Measurements from ENCODE around the gene NFKBIL1. TPM values are rescaled to one million over a fixed set of nuclear protein-coding genes. Genes with fewer than 3 reads are reported as not detected.

NFKBIL1 gene
- total RNA-seq, 4 donors from 2014 or later, result 7.8 to 25.2 (median 16.7) TPM

DNA sequence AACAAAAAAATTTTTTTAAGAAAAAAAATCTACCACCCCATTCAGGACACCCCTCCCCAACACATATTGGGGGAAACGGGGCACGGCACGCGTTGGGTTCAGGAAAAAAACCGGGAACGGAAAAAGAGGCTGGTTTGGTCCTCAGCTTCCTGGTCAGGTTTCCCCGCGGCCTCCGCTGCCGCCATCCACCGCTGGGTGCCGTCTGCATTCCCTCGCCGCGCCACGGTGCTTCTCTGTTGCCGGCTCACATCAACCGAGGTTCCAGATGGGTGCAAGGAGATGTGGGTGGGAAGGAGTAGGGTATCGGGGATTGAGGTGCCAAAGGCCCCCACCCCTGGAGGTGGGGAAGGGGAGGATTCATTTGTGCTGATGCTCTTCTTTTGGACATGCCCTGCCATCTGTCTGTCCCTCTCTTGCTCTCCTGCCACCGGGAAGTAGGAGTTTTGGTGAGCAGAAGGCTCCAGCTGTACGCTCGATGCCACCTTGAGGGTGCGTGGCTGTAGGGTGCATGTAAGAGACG lies 12.8 kb upstream of the NFKBIL1 start:
- Histone ChIP-seq H3K27ac (no peak overlapping the region), H3K27me3 (no peaks in the 10 kb centered on the region), H3K4me1 (peaks cover 11 to 35% (median 19%) of the 10 kb centered on the region in 3 donors), H3K4me3 (no peak overlapping the region), H3K36me3 (peaks cover 57 to 100% (median 84%) of the 10 kb centered on the region in 3 donors), H3K9me3 (no peaks in the 10 kb centered on the region)
- 88 to 89% methylated on average over 24 of the region's 24 CpGs for WGBS, 2 donors
- no peak for DNase-seq
- intact Hi-C loops (cut with DNase I), result no loop called here
- TF ChIP-seq POLR2A (IDR thresholded peaks at IDR 0.05), result no peak
- TF ChIP-seq, protein P1, sequence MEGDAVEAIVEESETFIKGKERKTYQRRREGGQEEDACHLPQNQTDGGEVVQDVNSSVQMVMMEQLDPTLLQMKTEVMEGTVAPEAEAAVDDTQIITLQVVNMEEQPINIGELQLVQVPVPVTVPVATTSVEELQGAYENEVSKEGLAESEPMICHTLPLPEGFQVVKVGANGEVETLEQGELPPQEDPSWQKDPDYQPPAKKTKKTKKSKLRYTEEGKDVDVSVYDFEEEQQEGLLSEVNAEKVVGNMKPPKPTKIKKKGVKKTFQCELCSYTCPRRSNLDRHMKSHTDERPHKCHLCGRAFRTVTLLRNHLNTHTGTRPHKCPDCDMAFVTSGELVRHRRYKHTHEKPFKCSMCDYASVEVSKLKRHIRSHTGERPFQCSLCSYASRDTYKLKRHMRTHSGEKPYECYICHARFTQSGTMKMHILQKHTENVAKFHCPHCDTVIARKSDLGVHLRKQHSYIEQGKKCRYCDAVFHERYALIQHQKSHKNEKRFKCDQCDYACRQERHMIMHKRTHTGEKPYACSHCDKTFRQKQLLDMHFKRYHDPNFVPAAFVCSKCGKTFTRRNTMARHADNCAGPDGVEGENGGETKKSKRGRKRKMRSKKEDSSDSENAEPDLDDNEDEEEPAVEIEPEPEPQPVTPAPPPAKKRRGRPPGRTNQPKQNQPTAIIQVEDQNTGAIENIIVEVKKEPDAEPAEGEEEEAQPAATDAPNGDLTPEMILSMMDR (IDR thresholded peaks at IDR 0.05), result no peak

DNA sequence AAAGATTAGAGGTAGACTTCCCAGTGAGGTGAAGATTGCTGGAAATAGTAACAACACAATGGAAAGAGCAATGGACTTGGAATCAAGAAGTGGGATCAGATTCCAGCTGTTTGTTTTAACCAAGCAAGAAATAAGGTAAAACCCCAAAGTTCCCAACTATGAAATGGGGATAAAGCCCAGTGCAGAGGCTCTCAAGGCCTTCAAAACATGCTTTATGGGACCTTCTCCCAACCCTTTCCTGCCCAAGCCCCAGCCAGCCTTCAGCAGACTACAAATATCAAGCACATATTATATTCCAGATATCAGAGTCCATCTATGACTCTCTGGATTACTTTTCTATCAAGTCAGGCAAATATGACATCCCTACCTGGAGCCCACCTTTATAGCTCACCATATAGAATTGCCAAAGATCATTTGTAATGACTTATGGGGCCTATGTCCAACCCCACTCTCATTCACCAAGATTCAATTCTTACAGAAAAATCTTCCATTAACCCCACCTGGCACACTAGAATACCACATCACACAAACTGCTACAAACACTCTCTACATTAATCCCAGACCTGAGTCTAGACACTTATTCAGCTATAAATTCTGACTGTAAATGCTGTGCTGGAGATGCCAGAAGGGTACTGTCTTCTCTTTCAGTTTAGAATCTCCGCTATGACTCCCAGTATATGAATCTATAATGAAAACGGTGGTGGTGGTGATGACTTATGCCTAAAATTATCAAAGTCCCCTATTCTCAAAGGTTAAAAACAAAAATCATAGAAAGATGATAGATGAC lies 11.7 kb upstream of the NFKBIL1 start:
- Histone ChIP-seq H3K27me3 (no peaks in the 10 kb centered on the region), H3K4me1 (peaks cover 18 to 47% (median 30%) of the 10 kb centered on the region in 3 donors)
- 29 to 30% methylated on average over 2 of the region's 2 CpGs for WGBS, 2 donors

DNA sequence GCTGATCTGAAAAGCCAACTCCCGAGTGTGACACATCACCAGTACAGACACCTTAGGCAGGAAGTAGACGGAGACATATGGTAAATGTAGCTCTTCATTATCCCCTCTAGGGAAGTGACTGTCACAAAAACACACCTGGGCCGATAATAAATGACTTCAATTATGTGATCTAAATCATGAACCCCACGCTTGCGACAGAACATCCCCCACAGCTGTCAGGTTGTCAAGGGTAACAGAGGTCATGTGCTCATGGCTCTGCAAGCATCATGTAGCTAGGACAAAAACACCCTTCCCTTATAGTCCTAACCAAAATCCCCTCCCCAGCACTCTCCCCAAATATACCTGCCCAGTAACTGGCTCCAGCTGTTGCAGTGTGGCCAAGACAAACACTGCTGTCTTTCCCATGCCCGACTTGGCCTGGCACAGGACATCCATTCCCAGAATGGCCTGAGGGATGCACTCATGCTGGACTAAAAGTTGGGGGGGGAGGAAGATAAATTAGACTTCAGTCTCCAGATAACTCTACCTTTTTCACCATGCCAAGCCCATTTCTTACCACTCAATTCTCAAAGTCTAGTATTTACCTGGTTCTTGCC lies 8.5 kb upstream of the NFKBIL1 start:
- intact Hi-C loops (cut with DNase I), result no loop called here
- H3K4me3 ChIP-seq, result peak overlapping the region in 2 of 4 donors; percentile 58 to 80
- H3K4me1 ChIP-seq, result peaks cover 24 to 60% (median 37%) of the 10 kb centered on the region in 3 donors
- peaks cover 49 to 65% (median 52%) of the 10 kb centered on the region in 3 donors for H3K36me3 ChIP-seq
- H3K27ac ChIP-seq, result peak overlapping the region in 2 of 4 donors; percentile 29 to 99
- no peaks in the 10 kb centered on the region for H3K27me3 ChIP-seq
- no peaks in the 10 kb centered on the region for H3K9me3 ChIP-seq
- no peak for TF ChIP-seq POLR2A (IDR thresholded peaks at IDR 0.05)
- TF ChIP-seq, protein P1 (IDR thresholded peaks at IDR 0.05), result no peak
- no peak for DNase-seq
- 37 to 40% methylated on average over 5 to 6 of the region's 6 CpGs for WGBS, 2 donors

More for the DNA sequence above, 11.7 kb upstream of the NFKBIL1 start:
- no peak overlapping the region for H3K4me3 ChIP-seq
- no peak for TF ChIP-seq POLR2A (IDR thresholded peaks at IDR 0.05)
- TF ChIP-seq, protein P1 (IDR thresholded peaks at IDR 0.05), result no peak
- H3K9me3 ChIP-seq, result no peaks in the 10 kb centered on the region
- no peak for DNase-seq
- intact Hi-C loops (cut with DNase I), result no loop called here
- H3K27ac ChIP-seq, result no peak overlapping the region
- H3K36me3 ChIP-seq, result peaks cover 58 to 97% (median 79%) of the 10 kb centered on the region in 3 donors

DNA sequence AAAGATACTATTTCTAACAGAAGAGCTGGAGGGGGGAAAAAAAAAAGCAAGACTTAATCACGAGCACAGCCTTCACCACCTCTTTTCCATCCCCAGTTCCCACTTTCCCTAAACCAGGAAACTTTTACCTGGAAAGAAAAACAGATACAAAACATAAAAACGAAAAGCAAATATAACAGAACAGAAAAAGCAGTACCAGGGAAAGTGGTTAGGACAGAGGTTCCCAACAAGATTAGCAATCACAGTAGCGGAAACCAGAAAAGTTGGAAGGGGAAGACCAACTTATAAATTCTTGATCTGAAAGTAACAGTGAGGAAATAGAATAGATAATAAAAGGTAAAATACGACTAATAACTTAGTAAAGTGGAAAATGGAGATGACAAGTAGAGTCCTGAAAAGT lies 6.8 kb upstream of the NFKBIL1 start:
- DNase-seq, result no peak
- H3K4me1 ChIP-seq, result peaks cover 24 to 60% (median 37%) of the 10 kb centered on the region in 3 donors
- no peaks in the 10 kb centered on the region for H3K27me3 ChIP-seq
- no peaks in the 10 kb centered on the region for H3K9me3 ChIP-seq
- H3K4me3 ChIP-seq, result peak overlapping the region; percentile 58 to 87 (median 74)
- H3K36me3 ChIP-seq, result peaks cover 33 to 48% (median 38%) of the 10 kb centered on the region in 3 donors
- TF ChIP-seq, protein P1 (IDR thresholded peaks at IDR 0.05), result no peak
- TF ChIP-seq POLR2A (IDR thresholded peaks at IDR 0.05), result no peak
- 8 to 9% methylated on average over 4 of the region's 4 CpGs for WGBS, 2 donors
- peak overlapping the region; percentile 93 to 99 (median 94) for H3K27ac ChIP-seq
- intact Hi-C loops (cut with DNase I), result no loop called here
